Stimulated activated CD4-positive, alpha-beta T cell treated with anti-CD3 and anti-CD28 coated beads, Interleukin-15, amount 100 ng/mL, for 48 hours (primary cell): ENCODE measurements around the gene PSEN1.

Experiments used
- DNase-seq, 2 donors: peaks; one replicate each; pipeline ENCODE4 v3.0.0-alpha.2; 2020; ENCODE audit warnings: low read depth in 2 of 2

PSEN1 gene

GRCh38 chr14:73253323-73253610 is 117.0 kb downstream of the PSEN1 start:
- no peak for DNase-seq

- no peak for DNase-seq
Measured at GRCh38 chr14:73253721-73254120, 117.4 kb downstream of the PSEN1 start.

GRCh38 chr14:73254247-73255004 is 118.1 kb downstream of the PSEN1 start:
- DNase-seq: no peak

- DNase-seq: no peak
Measured at GRCh38 chr14:73255005-73255400, 118.7 kb downstream of the PSEN1 start.

GRCh38 chr14:73255693-73256225 is 119.5 kb downstream of the PSEN1 start:
- DNase-seq: no peak

GRCh38 chr14:73258076-73258475 is 121.8 kb downstream of the PSEN1 start:
- DNase-seq: no peak

GRCh38 chr14:73258845-73259611 is 122.7 kb downstream of the PSEN1 start:
- no peak for DNase-seq

- no peak for DNase-seq
Measured at GRCh38 chr14:73259837-73260236, 123.5 kb downstream of the PSEN1 start.

- DNase-seq: no peak
Measured at GRCh38 chr14:73260574-73260973, 124.3 kb downstream of the PSEN1 start.

GRCh38 chr14:73261075-73261474 is 124.8 kb downstream of the PSEN1 start:
- no peak for DNase-seq

GRCh38 chr14:73261520-73262426 is 125.5 kb downstream of the PSEN1 start:
- no peak for DNase-seq

- DNase-seq: no peak
Measured at GRCh38 chr14:73262427-73263183, 126.3 kb downstream of the PSEN1 start.

- DNase-seq: no peak
Measured at GRCh38 chr14:73263606-73264005, 127.3 kb downstream of the PSEN1 start.

GRCh38 chr14:73264080-73264884 is 128.0 kb downstream of the PSEN1 start:
- no peak for DNase-seq

- no peak for DNase-seq
Measured at GRCh38 chr14:73264885-73265720, 128.8 kb downstream of the PSEN1 start.

GRCh38 chr14:73265721-73266046 is 129.4 kb downstream of the PSEN1 start:
- DNase-seq: no peak

GRCh38 chr14:73266317-73266716 is 130.0 kb downstream of the PSEN1 start:
- no peak for DNase-seq

GRCh38 chr14:73267474-73267873 is 131.2 kb downstream of the PSEN1 start:
- no peak for DNase-seq

GRCh38 chr14:73269729-73270531 is 133.6 kb downstream of the PSEN1 start:
- no peak for DNase-seq
